ENCODE results near the gene BNIP3.

DNA sequence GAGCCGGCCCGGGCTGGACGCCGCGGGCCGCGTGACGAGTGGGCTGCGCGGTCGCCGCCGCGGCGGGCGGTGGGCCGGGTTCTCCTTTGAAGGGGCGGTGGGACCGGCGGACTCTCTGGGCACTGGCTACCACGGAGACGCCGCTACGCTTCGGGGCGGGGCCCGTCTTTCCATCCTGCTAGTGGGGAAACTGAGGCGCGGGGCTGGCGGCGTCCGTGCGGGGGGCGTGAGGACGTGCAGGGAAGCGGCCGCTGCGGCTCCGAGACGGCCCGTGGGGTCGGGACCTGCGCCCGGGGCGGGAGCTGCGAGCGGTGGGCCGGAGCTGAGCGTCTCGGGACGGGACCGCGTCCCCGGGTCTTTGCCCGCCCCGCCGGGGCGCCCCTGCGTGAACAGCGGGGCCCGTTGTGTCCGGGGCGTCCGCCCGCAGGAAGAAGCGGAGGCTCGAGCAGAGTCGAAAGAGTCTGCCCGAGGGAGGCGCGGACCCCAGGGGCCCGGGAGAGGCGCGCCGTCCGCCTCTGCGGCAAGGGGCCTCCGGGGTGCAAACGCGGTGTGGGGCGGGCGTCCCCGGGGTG lies 548 bp upstream of the BNIP3 start:
- TF ChIP-seq, protein P1, sequence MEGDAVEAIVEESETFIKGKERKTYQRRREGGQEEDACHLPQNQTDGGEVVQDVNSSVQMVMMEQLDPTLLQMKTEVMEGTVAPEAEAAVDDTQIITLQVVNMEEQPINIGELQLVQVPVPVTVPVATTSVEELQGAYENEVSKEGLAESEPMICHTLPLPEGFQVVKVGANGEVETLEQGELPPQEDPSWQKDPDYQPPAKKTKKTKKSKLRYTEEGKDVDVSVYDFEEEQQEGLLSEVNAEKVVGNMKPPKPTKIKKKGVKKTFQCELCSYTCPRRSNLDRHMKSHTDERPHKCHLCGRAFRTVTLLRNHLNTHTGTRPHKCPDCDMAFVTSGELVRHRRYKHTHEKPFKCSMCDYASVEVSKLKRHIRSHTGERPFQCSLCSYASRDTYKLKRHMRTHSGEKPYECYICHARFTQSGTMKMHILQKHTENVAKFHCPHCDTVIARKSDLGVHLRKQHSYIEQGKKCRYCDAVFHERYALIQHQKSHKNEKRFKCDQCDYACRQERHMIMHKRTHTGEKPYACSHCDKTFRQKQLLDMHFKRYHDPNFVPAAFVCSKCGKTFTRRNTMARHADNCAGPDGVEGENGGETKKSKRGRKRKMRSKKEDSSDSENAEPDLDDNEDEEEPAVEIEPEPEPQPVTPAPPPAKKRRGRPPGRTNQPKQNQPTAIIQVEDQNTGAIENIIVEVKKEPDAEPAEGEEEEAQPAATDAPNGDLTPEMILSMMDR (IDR thresholded peaks at IDR 0.05; ENCODE audit: low read depth, low read length, missing input control), result no peak
- TF ChIP-seq, protein P2, sequence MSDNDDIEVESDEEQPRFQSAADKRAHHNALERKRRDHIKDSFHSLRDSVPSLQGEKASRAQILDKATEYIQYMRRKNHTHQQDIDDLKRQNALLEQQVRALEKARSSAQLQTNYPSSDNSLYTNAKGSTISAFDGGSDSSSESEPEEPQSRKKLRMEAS (IDR thresholded peaks at IDR 0.05), result no peak
- TF ChIP-seq YY1 (IDR thresholded peaks at IDR 0.05) (no peak), GABPA (IDR thresholded peaks at IDR 0.05 in 1 of 2, conservative IDR thresholded peaks at IDR 0.05 in 1 of 2) (no peak), RAD21 (IDR thresholded peaks at IDR 0.05) (no peak), TAF1 (conservative IDR thresholded peaks at IDR 0.05) (no peak), FOXA1 (IDR thresholded peaks at IDR 0.05) (no peak), HNF4G (IDR thresholded peaks at IDR 0.05) (no peak), EGR1 (IDR thresholded peaks at IDR 0.05; ENCODE audit: low read depth in 2 of 2) (no peak)
- TF ChIP-seq, protein P3, sequence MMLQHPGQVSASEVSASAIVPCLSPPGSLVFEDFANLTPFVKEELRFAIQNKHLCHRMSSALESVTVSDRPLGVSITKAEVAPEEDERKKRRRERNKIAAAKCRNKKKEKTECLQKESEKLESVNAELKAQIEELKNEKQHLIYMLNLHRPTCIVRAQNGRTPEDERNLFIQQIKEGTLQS (IDR thresholded peaks at IDR 0.05), result no peak

All from liver (tissue), 3 donors.